ENCODE data around the gene RIMS3. TPM values are rescaled to one million over a fixed set of nuclear protein-coding genes. Genes with fewer than 3 reads are reported as not detected.

RIMS3 gene
- total and polyA plus RNA-seq, 2 experiments from 2014 or later: 1.4 to 1.6 TPM

DNA sequence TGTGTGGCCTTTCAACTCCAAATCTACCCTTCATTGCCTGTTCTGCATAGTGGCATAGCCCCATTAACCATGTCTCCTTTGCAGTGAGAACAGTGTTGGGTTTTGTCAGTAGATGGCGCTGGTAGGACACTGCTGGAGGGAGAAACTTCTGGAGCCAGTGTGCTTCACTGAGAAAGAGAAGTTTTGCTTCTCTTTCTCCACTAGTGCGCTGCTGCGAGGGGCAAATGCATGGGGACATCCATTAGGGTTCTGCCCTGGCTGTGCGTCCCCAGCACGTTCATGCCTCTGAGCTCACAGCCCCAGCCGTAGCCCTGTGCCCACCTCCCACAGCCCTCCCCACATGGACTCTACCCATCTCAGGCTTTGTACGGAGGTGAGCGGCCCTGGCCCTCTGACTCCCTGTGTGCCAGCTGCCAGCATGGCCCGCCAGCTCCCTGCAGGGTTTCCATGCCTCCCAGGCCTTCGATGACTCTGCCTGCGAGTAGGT is 53.1 kb downstream of the RIMS3 start:
- no peak overlapping the region for H3K4me2 ChIP-seq
- no peaks in the 10 kb centered on the region for H3K27me3 ChIP-seq
- H3K79me2 ChIP-seq: no peaks in the 10 kb centered on the region
- H3K4me1 ChIP-seq (ENCODE audit: insufficient read depth): no peaks in the 10 kb centered on the region
- no peak overlapping the region for H3K4me3 ChIP-seq
- no peaks in the 10 kb centered on the region for H3K9me3 ChIP-seq (ENCODE audit: low read depth)
- no peaks in the 10 kb centered on the region for H4K20me1 ChIP-seq (ENCODE audit: insufficient read depth, poor library complexity, severe bottlenecking)
- peak; percentile 81 for DNase-seq (ENCODE audit: low spot score)
- no peak overlapping the region for H3K27ac ChIP-seq
- no peaks in the 10 kb centered on the region for H3K9me2 ChIP-seq (replicated peaks; ENCODE audit: insufficient read depth)
- no peaks in the 10 kb centered on the region for H3K36me3 ChIP-seq (replicated peaks; ENCODE audit: insufficient read depth, low read depth)
- 44% methylated on average over 11 of the region's 11 CpGs for WGBS (ENCODE audit: low lambda C conversion rate, missing lambda C conversion rate)
- H2AFZ ChIP-seq: no peak overlapping the region
- TF ChIP-seq, protein P1, sequence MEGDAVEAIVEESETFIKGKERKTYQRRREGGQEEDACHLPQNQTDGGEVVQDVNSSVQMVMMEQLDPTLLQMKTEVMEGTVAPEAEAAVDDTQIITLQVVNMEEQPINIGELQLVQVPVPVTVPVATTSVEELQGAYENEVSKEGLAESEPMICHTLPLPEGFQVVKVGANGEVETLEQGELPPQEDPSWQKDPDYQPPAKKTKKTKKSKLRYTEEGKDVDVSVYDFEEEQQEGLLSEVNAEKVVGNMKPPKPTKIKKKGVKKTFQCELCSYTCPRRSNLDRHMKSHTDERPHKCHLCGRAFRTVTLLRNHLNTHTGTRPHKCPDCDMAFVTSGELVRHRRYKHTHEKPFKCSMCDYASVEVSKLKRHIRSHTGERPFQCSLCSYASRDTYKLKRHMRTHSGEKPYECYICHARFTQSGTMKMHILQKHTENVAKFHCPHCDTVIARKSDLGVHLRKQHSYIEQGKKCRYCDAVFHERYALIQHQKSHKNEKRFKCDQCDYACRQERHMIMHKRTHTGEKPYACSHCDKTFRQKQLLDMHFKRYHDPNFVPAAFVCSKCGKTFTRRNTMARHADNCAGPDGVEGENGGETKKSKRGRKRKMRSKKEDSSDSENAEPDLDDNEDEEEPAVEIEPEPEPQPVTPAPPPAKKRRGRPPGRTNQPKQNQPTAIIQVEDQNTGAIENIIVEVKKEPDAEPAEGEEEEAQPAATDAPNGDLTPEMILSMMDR (IDR thresholded peaks at IDR 0.05; ENCODE audit: poor library complexity): peak; percentile 83
- TF ChIP-seq EZH2phosphoT487 (IDR thresholded peaks at IDR 0.05; ENCODE audit: low read depth, severe bottlenecking, unreplicated experiment) (no peak), EZH2 (IDR thresholded peaks at IDR 0.05; ENCODE audit: borderline replicate concordance) (no peak)

DNA sequence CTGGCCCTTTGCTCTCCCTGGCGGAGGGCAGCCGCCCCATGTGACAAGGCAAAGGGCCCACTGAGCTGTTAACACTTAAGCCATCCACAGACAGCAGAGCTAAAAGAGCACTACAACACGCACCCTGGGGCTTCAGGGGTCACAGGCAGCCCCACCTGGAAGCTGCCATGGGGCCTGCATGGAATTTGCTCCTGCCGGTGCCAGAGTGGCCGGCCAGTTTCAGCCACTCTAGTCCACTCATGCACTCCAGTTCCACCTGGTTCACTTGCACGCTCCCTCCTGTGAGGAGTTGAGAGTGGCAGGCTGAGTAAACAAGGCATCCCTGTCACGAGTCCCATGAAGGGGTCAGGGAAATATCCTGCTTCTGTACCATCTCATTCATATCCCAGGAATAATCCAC is 55.3 kb downstream of the RIMS3 start:
- Histone ChIP-seq H3K4me3 (no peak overlapping the region), H3K79me2 (no peaks in the 10 kb centered on the region), H3K27me3 (no peaks in the 10 kb centered on the region), H2AFZ (no peak overlapping the region), H3K4me1 (ENCODE audit: insufficient read depth) (no peaks in the 10 kb centered on the region), H3K9me2 (replicated peaks; ENCODE audit: insufficient read depth) (no peaks in the 10 kb centered on the region), H3K9me3 (ENCODE audit: low read depth) (no peaks in the 10 kb centered on the region), H3K4me2 (no peak overlapping the region), H3K36me3 (replicated peaks; ENCODE audit: insufficient read depth, low read depth) (no peaks in the 10 kb centered on the region), H4K20me1 (ENCODE audit: insufficient read depth, poor library complexity, severe bottlenecking) (no peaks in the 10 kb centered on the region), H3K27ac (no peak overlapping the region)
- DNase-seq (ENCODE audit: low spot score): no peak
- WGBS (ENCODE audit: low lambda C conversion rate, missing lambda C conversion rate): 78% methylated on average over 7 of the region's 7 CpGs
- TF ChIP-seq EZH2phosphoT487 (IDR thresholded peaks at IDR 0.05; ENCODE audit: low read depth, severe bottlenecking, unreplicated experiment): no peak
- TF ChIP-seq EZH2 (IDR thresholded peaks at IDR 0.05; ENCODE audit: borderline replicate concordance): no peak

DNA sequence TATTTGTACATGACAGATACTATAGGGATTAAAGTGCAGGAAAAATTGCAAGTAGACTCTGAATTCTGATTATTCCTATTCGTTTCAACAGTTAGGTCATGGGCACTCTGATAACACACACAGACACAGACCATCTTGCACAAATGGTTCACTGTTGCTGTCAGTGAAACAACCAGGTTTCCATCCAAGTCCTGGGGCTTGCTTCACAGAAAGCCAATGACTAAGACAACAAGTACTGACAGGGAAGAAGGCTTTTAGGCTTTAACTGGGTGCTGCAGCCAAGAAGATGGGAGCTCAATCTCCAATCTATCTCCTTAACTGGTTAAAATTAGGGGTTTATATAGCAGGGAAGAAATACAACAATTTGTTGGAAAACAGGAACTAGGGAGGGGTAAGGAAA is 57.6 kb downstream of the RIMS3 start:
- no peaks in the 10 kb centered on the region for H4K20me1 ChIP-seq (ENCODE audit: insufficient read depth, poor library complexity, severe bottlenecking)
- 81% methylated on average over 1 of the region's 1 CpG for WGBS (ENCODE audit: low lambda C conversion rate, missing lambda C conversion rate)

GRCh38 chr1:40606978-40607377 is 58.5 kb downstream of the RIMS3 start:
- DNase-seq (ENCODE audit: low spot score): no peak
- no peaks in the 10 kb centered on the region for H4K20me1 ChIP-seq (ENCODE audit: insufficient read depth, poor library complexity, severe bottlenecking)
- no peaks in the 10 kb centered on the region for H3K27me3 ChIP-seq
- no peaks in the 10 kb centered on the region for H3K79me2 ChIP-seq
- WGBS (ENCODE audit: low lambda C conversion rate, missing lambda C conversion rate): 74% methylated on average over 2 of the region's 2 CpGs
- H3K9me3 ChIP-seq (ENCODE audit: low read depth): no peaks in the 10 kb centered on the region
- no peaks in the 10 kb centered on the region for H3K9me2 ChIP-seq (replicated peaks; ENCODE audit: insufficient read depth)
- TF ChIP-seq EZH2phosphoT487 (IDR thresholded peaks at IDR 0.05; ENCODE audit: low read depth, severe bottlenecking, unreplicated experiment): no peak
- TF ChIP-seq EZH2 (IDR thresholded peaks at IDR 0.05; ENCODE audit: borderline replicate concordance): no peak
- TF ChIP-seq, protein P1 (IDR thresholded peaks at IDR 0.05; ENCODE audit: poor library complexity): no peak
- no peak overlapping the region for H2AFZ ChIP-seq
- H3K27ac ChIP-seq: no peak overlapping the region
- no peak overlapping the region for H3K4me2 ChIP-seq
- H3K4me3 ChIP-seq: no peak overlapping the region
- no peaks in the 10 kb centered on the region for H3K36me3 ChIP-seq (replicated peaks; ENCODE audit: insufficient read depth, low read depth)
- H3K4me1 ChIP-seq (ENCODE audit: insufficient read depth): no peaks in the 10 kb centered on the region

More for the DNA sequence above, 57.6 kb downstream of the RIMS3 start:
- H3K9me3 ChIP-seq (ENCODE audit: low read depth): no peaks in the 10 kb centered on the region
- H3K27ac ChIP-seq: no peak overlapping the region
- no peaks in the 10 kb centered on the region for H3K27me3 ChIP-seq
- TF ChIP-seq, protein P1 (IDR thresholded peaks at IDR 0.05; ENCODE audit: poor library complexity): no peak
- TF ChIP-seq EZH2phosphoT487 (IDR thresholded peaks at IDR 0.05; ENCODE audit: low read depth, severe bottlenecking, unreplicated experiment) (no peak), EZH2 (IDR thresholded peaks at IDR 0.05; ENCODE audit: borderline replicate concordance) (no peak)
- H3K4me3 ChIP-seq: no peak overlapping the region
- no peak for DNase-seq (ENCODE audit: low spot score)
- H3K79me2 ChIP-seq: no peaks in the 10 kb centered on the region
- H3K9me2 ChIP-seq (replicated peaks; ENCODE audit: insufficient read depth): no peaks in the 10 kb centered on the region
- H3K36me3 ChIP-seq (replicated peaks; ENCODE audit: insufficient read depth, low read depth): no peaks in the 10 kb centered on the region
- no peak overlapping the region for H3K4me2 ChIP-seq
- H3K4me1 ChIP-seq (ENCODE audit: insufficient read depth): no peaks in the 10 kb centered on the region
- no peak overlapping the region for H2AFZ ChIP-seq
